Neuron (in vitro differentiated cells): ENCODE data around the gene PLXNB1.
"Not testable (repeated sequence)": the region's sequence is repeated elsewhere in the genome, so short reads cannot be mapped to it uniquely, and the experiment has no call there.

Experiments used
- H2AFZ ChIP-seq: one replicate; pipeline ENCODE4 v1.6.1; 2013; ENCODE audit warnings: low read depth, mild to moderate bottlenecking, inconsistent platforms, low read length, moderate library complexity
- H3K27me3 ChIP-seq: one replicate; pipeline ENCODE4 v1.6.1; 2013; ENCODE audit warnings: low read length; ENCODE audit not compliant: insufficient read depth
- H3K36me3 ChIP-seq: one replicate; pipeline ENCODE4 v1.6.1; 2013; ENCODE audit warnings: low read length; ENCODE audit not compliant: insufficient read depth
- H3K4me1 ChIP-seq: one replicate; pipeline ENCODE4 v1.6.1; 2013; ENCODE audit warnings: low read length; ENCODE audit not compliant: insufficient read depth
- H3K4me3 ChIP-seq: 2 replicates; pipeline ENCODE4 v1.5.1; 2013; ENCODE audit warnings: mild to moderate bottlenecking, low read length, moderate library complexity
- H3K9me3 ChIP-seq: one replicate; pipeline ENCODE4 v1.6.1; 2013; ENCODE audit warnings: low read length

The PLXNB1 gene

GRCh38 chr3:48429960-48430707 lies at the start of gene PLXNB1:
PLXNB1 (minus strand) TSS chr3:48430086; CDS start chr3:48424611, 5,475 bp downstream.
- Histone ChIP-seq H3K9me3 (no peaks in the 10 kb centered on the region), H3K27me3 (no peaks in the 10 kb centered on the region), H3K4me1 (peaks cover 39% of the 10 kb centered on the region), H2AFZ (peak within 1 kb of the TSS; percentile 34), H3K36me3 (peaks cover 22% of the 10 kb centered on the region), H3K4me3 (peak within 1 kb of the TSS; percentile 51)

DNA sequence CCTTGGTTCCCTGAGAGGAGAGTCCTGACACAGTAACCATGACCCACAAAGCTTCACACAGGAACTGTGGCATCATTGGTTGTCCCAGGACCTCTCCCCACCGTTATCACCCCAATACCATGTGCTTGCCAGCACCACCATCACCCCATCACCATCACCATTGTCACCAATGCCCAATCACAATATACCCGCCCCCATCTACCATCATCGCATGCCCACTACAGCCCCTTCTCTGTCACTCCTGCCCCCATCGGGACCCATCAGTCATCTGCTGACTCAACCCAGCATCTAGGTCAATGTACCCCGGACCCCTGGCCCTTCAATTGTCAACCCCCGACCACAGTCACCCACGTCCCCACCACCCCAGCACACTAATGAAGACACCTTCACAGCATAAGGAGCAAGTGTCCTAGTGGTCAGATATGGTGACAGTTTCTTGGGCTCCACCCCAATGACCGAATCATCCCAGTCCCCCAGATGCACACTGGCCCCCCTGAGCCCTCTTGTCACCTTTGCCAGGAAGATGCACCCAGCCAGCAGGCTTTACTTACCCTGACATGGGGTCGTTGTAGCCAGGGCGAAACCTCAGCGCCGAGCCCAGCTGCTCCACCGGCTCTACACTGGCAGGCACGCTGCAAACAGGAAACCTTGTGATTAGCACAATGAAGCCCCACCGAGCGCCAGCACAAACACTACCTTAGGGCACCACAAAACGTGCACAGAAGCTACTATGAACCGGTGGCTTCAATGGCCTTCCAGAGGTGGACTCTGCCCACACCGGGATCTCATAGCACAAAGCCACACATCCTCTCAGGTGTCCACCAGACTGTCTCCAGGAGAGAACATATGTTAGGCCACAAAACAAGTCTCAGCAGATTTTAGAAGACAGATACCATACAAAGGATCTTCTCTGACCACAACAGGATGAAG lies 49.0 kb upstream of the PLXNB1 start:
- no peaks in the 10 kb centered on the region for H3K27me3 ChIP-seq
- H3K4me3 ChIP-seq, result no peak overlapping the region

DNA sequence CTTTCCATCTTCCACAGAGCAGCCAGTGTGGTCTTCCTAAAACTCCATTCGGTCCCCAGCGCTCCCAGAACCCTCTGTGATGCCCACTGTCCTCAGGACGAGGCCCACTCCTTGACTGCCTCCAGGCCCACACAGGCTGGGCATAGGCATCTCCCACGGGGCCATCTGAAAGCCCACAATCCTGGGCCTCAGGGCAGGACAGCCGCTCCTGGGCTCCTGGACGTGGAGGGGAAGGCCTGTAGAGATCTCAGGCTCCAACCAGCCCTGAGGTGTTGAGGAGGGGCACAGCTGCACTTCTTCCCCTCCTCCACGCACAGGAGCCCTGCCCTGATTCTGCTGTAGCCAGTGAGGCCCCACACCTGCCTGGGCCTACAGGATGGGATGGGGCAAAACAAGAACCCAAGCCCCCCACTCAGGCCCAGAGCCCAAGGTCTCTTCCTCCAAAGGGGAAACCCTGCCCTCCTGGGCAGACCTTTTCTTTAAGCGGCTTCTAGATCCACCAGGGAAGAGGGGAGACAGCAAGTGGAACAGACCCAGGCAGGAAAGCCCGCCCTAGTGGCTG lies 48.2 kb upstream of the PLXNB1 start:
- Histone ChIP-seq H3K27me3 (no peaks in the 10 kb centered on the region), H3K4me1 (peaks cover 16% of the 10 kb centered on the region), H3K36me3 (no peaks in the 10 kb centered on the region), H3K4me3 (no peak overlapping the region), H3K9me3 (no peaks in the 10 kb centered on the region), H2AFZ (no peak overlapping the region)

More for the DNA sequence above, 49.0 kb upstream of the PLXNB1 start:
- H2AFZ ChIP-seq, result no peak overlapping the region
- H3K9me3 ChIP-seq, result no peaks in the 10 kb centered on the region
- no peaks in the 10 kb centered on the region for H3K36me3 ChIP-seq
- peaks cover 9% of the 10 kb centered on the region for H3K4me1 ChIP-seq

DNA sequence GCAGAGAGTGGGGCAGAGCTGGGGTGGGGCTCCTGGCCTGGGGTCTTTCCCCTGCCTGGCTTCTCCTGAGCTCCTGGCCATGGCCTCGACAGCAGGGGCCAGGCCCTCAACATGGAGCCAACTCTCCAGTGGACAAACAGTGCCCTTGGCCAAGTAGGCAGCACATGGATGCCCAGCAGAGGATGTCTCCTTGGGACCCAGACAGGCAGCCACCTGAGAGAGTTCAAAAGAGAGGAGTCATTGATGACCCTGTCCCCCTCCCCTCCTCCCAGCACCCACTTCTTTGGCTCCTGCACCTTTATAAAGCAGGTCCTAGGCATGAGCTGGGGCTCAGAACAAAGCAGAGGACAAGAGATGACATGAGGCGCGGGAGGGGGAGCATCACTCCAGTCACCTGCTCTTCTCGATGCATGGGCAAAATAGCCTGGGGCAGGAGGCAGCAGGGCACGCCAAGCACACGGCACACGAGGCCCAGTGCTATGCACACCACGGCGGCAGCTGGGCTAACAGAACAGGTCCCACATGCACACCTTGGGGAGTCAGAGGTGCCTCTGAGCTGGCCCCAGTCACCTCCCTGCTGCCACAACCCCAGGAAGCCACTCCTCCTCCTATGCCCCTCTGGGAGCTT lies 46.7 kb upstream of the PLXNB1 start:
- Histone ChIP-seq H2AFZ (no peak overlapping the region), H3K9me3 (no peaks in the 10 kb centered on the region), H3K36me3 (no peaks in the 10 kb centered on the region), H3K4me1 (peaks cover 16% of the 10 kb centered on the region), H3K27me3 (no peaks in the 10 kb centered on the region), H3K4me3 (no peak overlapping the region)

GRCh38 chr3:48475188-48475587 lies 45.3 kb upstream of the PLXNB1 start:
- no peak overlapping the region for H2AFZ ChIP-seq
- peaks cover 16% of the 10 kb centered on the region for H3K4me1 ChIP-seq
- no peaks in the 10 kb centered on the region for H3K36me3 ChIP-seq
- no peaks in the 10 kb centered on the region for H3K9me3 ChIP-seq
- no peaks in the 10 kb centered on the region for H3K27me3 ChIP-seq
- no peak overlapping the region for H3K4me3 ChIP-seq

DNA sequence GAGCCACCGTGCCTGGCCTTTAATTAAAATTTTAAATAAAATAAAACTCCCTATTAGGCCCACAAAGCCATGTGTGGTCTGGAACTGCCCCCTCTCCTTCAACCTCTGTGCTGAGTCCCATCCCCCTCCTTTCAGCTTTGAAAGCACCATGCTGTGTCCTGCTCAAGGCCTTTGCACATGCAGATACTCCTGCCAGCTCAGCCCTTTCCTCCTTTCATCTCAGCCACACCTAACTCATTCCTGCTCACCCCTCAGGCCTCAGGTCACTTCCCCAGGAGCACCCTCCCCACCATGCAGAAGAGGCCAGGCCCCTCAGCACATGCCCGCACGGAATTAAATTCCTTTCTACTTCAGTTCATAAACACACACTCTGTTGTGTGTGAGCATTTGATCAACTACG lies 44.7 kb upstream of the PLXNB1 start:
- no peak overlapping the region for H2AFZ ChIP-seq
- H3K4me1 ChIP-seq, result peaks cover 19% of the 10 kb centered on the region
- peaks cover 5% of the 10 kb centered on the region for H3K36me3 ChIP-seq
- H3K4me3 ChIP-seq, result no peak overlapping the region
- no peaks in the 10 kb centered on the region for H3K27me3 ChIP-seq
- H3K9me3 ChIP-seq, result no peaks in the 10 kb centered on the region

DNA sequence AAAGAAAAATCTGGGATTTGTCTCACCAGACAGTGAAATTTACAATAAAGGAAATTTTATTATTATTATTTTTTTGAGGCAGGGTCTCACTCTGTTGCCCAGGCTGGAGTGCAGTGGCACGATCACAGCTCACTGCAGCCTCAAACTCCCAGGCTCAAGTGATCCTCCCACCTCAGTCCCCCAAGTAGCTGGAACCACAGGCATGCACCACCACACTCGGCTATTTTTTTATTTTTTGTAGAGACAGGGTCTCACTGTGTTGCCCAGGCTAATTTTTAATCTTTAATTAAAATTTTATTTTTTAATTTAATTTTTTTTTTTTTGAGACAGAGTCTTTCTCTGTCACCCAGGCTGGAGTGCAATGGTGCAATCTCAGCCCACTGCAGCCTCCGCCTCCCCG lies 44.1 kb upstream of the PLXNB1 start:
- not testable (repeated sequence) for H2AFZ ChIP-seq, H3K4me3 ChIP-seq, H3K9me3 ChIP-seq, H3K27me3 ChIP-seq
- peaks cover 19% of the 10 kb centered on the region for H3K4me1 ChIP-seq
- peaks cover 10% of the 10 kb centered on the region for H3K36me3 ChIP-seq

DNA sequence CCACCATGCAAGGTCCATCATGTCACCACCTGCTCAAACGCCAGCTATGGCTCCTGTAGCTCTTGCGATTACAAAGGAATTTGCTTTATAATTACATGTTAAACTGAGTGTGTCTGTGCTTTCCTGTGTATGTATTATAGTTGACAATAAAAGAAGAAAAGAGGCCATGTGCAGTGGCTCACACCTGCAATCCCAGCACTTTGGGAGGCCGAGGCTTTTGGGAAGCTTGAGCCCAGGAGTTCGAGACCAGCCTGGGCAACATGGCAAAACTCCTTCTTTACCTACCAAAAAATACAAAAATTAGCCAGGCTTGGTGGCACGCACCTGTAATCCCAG lies 43.7 kb upstream of the PLXNB1 start:
- Histone ChIP-seq H2AFZ (no peak overlapping the region), H3K9me3 (no peaks in the 10 kb centered on the region), H3K36me3 (peaks cover 13% of the 10 kb centered on the region), H3K4me1 (peaks cover 19% of the 10 kb centered on the region), H3K4me3 (peak overlapping the region; percentile 53), H3K27me3 (no peaks in the 10 kb centered on the region)

DNA sequence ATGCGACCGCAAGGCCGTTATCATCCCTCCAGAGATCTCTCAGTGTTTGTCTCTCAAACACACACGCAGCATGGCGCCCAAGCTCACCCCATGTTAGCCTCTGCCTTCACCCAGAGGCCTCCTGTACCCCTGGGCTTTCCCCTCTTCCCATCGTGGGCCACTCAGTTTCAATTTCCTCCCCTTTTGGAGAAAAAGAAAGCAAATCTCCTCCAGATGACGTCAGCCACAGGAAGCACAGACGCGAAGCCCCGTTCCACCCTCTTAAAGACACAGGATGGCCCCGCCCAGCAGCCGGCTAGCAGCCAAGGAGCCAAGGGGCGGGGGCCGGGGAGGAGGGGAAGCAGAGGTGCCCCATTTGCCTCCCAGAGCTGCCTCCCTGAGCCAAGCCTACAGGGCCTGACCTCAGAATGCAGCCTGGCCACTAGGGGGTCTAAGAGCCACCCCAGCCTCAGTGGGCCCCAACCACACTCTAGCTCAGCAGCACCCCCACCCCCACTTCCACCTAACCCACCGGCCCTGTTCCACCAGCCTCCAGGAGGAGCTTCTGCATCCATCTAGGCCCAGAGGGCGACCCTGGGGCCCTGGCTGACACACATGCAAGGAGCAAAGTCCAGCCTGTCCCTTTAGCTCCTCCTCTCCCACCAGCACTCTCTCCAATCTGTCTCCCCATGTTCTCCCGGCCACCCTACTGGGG lies 43.2 kb upstream of the PLXNB1 start:
- Histone ChIP-seq H3K9me3 (no peaks in the 10 kb centered on the region), H3K4me1 (peaks cover 19% of the 10 kb centered on the region), H3K27me3 (no peaks in the 10 kb centered on the region), H3K4me3 (peak overlapping the region; percentile 53), H2AFZ (no peak overlapping the region), H3K36me3 (peaks cover 18% of the 10 kb centered on the region)

- Histone ChIP-seq H3K4me1 (peaks cover 21% of the 10 kb centered on the region), H3K36me3 (peaks cover 23% of the 10 kb centered on the region), H2AFZ (no peak overlapping the region), H3K9me3 (no peaks in the 10 kb centered on the region), H3K27me3 (no peaks in the 10 kb centered on the region), H3K4me3 (peak overlapping the region; percentile 53)
These were observed 42.7 kb upstream of the PLXNB1 start for GRCh38 chr3:48472673-48472922.

DNA sequence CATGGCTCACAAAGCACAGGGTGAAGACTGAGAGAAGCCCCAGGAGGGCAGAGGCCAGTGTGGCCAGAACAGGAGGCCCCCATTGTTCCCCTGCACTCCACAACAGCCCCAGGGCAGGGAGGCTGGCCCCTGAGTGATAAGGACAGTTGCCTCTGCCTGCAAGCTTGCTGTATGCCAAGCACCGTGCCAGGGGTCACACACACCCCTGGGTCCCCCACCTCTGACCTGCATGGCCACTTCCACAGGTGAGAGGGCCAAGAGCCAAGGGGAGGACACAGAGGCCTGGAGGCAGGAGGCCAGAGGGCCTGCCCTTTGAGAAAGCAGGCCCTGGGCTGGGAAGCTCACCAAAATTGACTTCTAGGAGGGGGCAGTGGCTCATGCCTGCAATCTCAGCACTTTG lies 40.4 kb upstream of the PLXNB1 start:
- Histone ChIP-seq H3K9me3 (no peaks in the 10 kb centered on the region), H3K27me3 (no peaks in the 10 kb centered on the region), H3K4me1 (peaks cover 39% of the 10 kb centered on the region), H3K4me3 (no peak overlapping the region), H3K36me3 (peaks cover 34% of the 10 kb centered on the region), H2AFZ (no peak overlapping the region)

GRCh38 chr3:48469046-48469915 lies 39.4 kb upstream of the PLXNB1 start:
- H2AFZ ChIP-seq, result no peak overlapping the region
- H3K36me3 ChIP-seq, result peaks cover 34% of the 10 kb centered on the region
- no peaks in the 10 kb centered on the region for H3K27me3 ChIP-seq
- no peaks in the 10 kb centered on the region for H3K9me3 ChIP-seq
- H3K4me1 ChIP-seq, result peaks cover 39% of the 10 kb centered on the region
- H3K4me3 ChIP-seq, result no peak overlapping the region
